ENCODE data around the gene SNAP25.

The SNAP25 gene

DNA sequence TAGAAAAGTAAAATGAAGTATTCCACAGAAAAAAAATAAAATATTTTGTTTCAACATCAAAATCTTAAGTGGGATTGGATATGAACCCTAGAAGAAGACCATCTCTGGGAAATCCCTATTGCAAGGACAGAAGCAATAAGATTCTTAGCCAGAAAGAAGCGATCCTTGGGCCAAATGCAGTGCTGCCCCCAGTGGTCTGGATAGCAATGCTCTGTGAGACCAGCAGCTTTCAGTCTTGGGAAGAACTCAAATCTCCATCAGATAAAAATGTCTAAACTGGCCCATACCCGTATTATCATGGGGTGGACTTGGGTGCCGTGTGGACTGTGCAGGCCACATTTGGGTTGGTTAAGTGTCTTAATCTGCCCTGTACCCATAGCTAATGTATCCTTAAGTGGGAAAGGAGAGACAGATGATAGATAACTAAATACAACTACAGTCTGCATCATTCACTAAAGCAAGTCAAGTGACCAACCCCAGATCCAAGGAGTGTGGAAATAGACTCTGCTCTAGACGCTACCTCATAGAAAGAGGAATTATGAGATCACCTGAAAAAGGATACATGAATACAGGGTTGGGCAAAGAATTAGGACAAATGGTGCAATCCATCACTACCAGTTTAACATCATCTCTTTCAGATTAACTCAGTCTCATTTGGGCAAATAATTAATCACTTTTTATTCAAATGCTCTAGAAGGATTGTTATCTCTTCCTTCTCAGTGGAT, 38.9 kb upstream of the SNAP25 start:
- no peaks in the 10 kb centered on the region for H3K9me3 ChIP-seq (ENCODE audit: control insufficient read depth in 2 of 2, low read length in 2 of 2)
- no peak overlapping the region for H3K9ac ChIP-seq (ENCODE audit: low read depth in 1 of 2, low read length in 2 of 2)
- no peak overlapping the region for H3K4me3 ChIP-seq (ENCODE audit: low read length in 2 of 2)
- no peak overlapping the region for H3K27ac ChIP-seq (ENCODE audit: low read depth in 2 of 2, low read length in 2 of 2)
- H3K36me3 ChIP-seq (ENCODE audit: control insufficient read depth in 2 of 2, insufficient read depth in 2 of 2, low read length in 2 of 2), result no peaks in the 10 kb centered on the region
- no peaks in the 10 kb centered on the region for H3K4me1 ChIP-seq (ENCODE audit: control insufficient read depth in 2 of 2, insufficient read depth in 2 of 2, low read length in 2 of 2)
- H3K27me3 ChIP-seq (ENCODE audit: control insufficient read depth in 2 of 2, insufficient read depth in 2 of 2, low read length in 2 of 2), result peaks cover 0 to 3% of the 10 kb centered on the region in 2 donors

DNA sequence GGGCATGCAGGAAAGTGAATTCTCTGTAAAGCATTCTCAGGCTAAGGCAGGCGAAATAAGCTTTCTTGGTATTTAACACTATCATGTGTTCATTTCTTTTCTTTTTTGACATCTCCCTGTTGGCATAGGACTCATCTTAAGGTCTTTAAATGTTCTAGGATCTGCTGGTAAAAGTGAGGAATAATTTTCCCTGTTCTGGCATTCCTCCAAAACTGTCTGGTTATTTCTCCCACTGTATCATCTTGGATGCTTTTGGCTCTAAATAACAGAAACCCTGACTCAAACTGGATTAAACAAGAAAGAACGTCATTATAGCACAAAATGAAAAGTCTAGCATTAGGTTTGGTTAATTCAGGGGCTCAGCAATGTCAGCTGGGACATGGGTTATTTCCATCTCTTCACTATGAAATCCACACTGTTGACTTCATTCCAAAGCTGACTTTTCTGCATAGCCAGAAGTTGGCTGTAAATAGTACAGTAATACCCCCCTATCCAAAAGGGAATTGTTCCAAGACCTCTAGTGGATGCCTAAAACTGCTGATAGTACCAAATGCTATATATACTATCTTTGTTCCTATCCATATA, 37.9 kb upstream of the SNAP25 start:
- no peaks in the 10 kb centered on the region for H3K36me3 ChIP-seq (ENCODE audit: control insufficient read depth in 2 of 2, insufficient read depth in 2 of 2, low read length in 2 of 2)
- no peaks in the 10 kb centered on the region for H3K27me3 ChIP-seq (ENCODE audit: control insufficient read depth in 2 of 2, insufficient read depth in 2 of 2, low read length in 2 of 2)

DNA sequence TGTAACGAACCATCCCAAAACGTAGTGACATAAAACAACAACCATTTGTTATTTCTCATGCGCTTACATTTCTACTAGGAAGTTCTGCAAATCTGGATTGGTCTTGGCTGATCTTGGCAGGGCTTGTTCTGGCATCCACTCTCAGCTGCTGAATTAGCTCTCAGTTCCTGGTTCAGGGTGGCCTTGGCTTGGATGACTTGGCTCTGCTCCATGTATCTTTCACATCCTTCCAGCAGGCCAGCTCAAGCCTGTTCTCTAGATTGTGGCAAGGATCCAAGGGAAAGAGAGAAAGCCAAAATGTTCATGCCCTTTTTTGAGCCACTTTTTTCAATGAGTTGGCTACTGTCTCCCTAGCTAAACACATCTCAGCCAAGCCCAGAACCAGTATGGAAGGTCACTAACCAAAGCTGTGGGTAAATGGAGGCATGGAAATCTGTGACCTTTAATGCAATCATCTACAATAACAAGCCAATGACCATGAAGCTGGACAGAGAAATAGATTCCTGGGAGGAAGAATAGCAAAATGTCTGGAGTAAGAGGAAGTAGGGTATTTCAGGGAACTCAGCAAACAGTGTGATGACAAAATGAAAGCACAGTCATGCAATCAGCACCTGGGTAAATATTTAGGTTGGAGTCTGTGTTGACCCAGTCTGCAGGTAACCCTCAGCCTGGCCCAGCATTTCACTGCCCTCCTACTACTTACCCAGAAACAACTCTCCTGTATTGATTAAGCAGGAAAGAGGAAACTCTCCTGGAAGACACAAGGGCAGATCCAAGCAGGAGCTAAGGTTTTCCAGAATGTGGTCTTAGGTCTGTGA, 32.7 kb upstream of the SNAP25 start:
- no peak overlapping the region for H3K9ac ChIP-seq (ENCODE audit: low read depth in 1 of 2, low read length in 2 of 2)
- H3K27me3 ChIP-seq (ENCODE audit: control insufficient read depth in 2 of 2, insufficient read depth in 2 of 2, low read length in 2 of 2), result no peaks in the 10 kb centered on the region
- H3K9me3 ChIP-seq (ENCODE audit: control insufficient read depth in 2 of 2, low read length in 2 of 2), result peaks cover 3 to 4% of the 10 kb centered on the region in 2 donors
- H3K4me3 ChIP-seq (ENCODE audit: low read length in 2 of 2), result no peak overlapping the region
- H3K4me1 ChIP-seq (ENCODE audit: control insufficient read depth in 2 of 2, insufficient read depth in 2 of 2, low read length in 2 of 2), result no peaks in the 10 kb centered on the region
- H3K36me3 ChIP-seq (ENCODE audit: control insufficient read depth in 2 of 2, insufficient read depth in 2 of 2, low read length in 2 of 2), result no peaks in the 10 kb centered on the region
- no peak overlapping the region for H3K27ac ChIP-seq (ENCODE audit: low read depth in 2 of 2, low read length in 2 of 2)

More for the DNA sequence above, 37.9 kb upstream of the SNAP25 start:
- Histone ChIP-seq H3K27ac (ENCODE audit: low read depth in 2 of 2, low read length in 2 of 2) (no peak overlapping the region), H3K4me3 (ENCODE audit: low read length in 2 of 2) (no peak overlapping the region), H3K4me1 (ENCODE audit: control insufficient read depth in 2 of 2, insufficient read depth in 2 of 2, low read length in 2 of 2) (no peaks in the 10 kb centered on the region), H3K9me3 (ENCODE audit: control insufficient read depth in 2 of 2, low read length in 2 of 2) (peaks cover 2 to 3% of the 10 kb centered on the region in 2 donors), H3K9ac (ENCODE audit: low read depth in 1 of 2, low read length in 2 of 2) (no peak overlapping the region)

DNA sequence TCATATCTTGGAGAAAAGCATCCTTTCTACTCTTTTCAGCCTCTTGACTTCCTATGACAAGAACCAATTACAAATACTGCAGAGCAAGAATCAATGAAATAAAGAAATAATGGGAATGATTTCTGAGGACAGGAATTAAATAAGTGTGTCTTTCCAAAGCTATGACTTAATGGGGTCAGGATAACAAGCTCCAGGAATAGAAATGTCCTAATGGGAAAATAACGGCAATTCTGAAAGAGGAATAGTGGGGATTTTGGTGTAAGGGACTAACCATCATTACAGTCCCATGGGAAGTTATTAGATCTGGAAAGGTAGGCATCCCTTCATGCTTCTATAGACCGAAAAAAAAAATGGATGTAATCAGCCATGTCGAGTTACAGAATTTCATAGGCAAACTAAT, 28.2 kb upstream of the SNAP25 start:
- Histone ChIP-seq H3K27me3 (ENCODE audit: control insufficient read depth in 2 of 2, insufficient read depth in 2 of 2, low read length in 2 of 2) (no peaks in the 10 kb centered on the region), H3K9me3 (ENCODE audit: control insufficient read depth in 2 of 2, low read length in 2 of 2) (peaks cover 3 to 4% of the 10 kb centered on the region in 2 donors), H3K4me1 (ENCODE audit: control insufficient read depth in 2 of 2, insufficient read depth in 2 of 2, low read length in 2 of 2) (no peaks in the 10 kb centered on the region), H3K9ac (ENCODE audit: low read depth in 1 of 2, low read length in 2 of 2) (no peak overlapping the region), H3K27ac (ENCODE audit: low read depth in 2 of 2, low read length in 2 of 2) (no peak overlapping the region), H3K4me3 (ENCODE audit: low read length in 2 of 2) (no peak overlapping the region), H3K36me3 (ENCODE audit: control insufficient read depth in 2 of 2, insufficient read depth in 2 of 2, low read length in 2 of 2) (no peaks in the 10 kb centered on the region)

DNA sequence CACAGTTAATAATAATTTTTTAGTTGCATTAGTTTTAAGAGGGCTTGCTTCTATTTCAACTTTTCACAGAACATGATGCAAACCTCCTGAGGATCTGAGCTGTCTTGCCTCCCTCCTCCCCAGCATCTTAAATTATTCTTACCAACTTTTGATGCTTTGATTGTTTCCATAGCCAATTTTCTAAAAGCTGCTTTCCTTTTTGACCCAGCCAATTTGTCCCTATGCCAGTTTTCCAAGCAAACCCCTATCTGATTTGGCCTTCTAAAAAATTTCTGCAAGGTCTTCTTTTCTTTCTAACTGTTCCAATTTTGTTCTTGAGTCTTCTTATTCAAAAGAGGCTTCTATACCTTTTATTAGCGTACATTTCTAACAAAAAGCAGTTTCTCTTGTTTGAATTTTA, 26.5 kb upstream of the SNAP25 start:
- Histone ChIP-seq H3K9ac (ENCODE audit: low read depth in 1 of 2, low read length in 2 of 2) (no peak overlapping the region), H3K27me3 (ENCODE audit: control insufficient read depth in 2 of 2, insufficient read depth in 2 of 2, low read length in 2 of 2) (no peaks in the 10 kb centered on the region), H3K36me3 (ENCODE audit: control insufficient read depth in 2 of 2, insufficient read depth in 2 of 2, low read length in 2 of 2) (no peaks in the 10 kb centered on the region), H3K4me1 (ENCODE audit: control insufficient read depth in 2 of 2, insufficient read depth in 2 of 2, low read length in 2 of 2) (no peaks in the 10 kb centered on the region), H3K9me3 (ENCODE audit: control insufficient read depth in 2 of 2, low read length in 2 of 2) (no peaks in the 10 kb centered on the region), H3K27ac (ENCODE audit: low read depth in 2 of 2, low read length in 2 of 2) (no peak overlapping the region), H3K4me3 (ENCODE audit: low read length in 2 of 2) (no peak overlapping the region)

DNA sequence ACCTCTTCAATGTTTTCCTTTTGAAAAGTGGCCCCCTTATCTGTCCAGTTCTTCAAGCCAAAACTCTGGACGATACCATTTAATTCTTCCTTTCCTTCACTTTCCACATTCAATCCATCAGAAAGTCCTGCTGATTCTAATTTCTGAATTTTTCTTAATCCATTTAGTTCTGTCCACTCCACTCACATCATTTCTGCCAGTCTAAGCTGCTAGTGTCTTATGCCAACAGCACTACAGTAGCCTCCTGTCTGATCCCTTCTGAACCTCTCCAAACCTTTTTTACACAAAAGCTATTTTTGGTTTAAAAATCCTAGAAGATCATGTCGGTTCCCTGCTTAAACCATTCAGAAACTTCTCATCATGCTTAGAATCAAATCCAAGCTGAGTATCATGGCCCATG, 24.5 kb upstream of the SNAP25 start:
- Histone ChIP-seq H3K36me3 (ENCODE audit: control insufficient read depth in 2 of 2, insufficient read depth in 2 of 2, low read length in 2 of 2) (no peaks in the 10 kb centered on the region), H3K9me3 (ENCODE audit: control insufficient read depth in 2 of 2, low read length in 2 of 2) (no peaks in the 10 kb centered on the region), H3K4me1 (ENCODE audit: control insufficient read depth in 2 of 2, insufficient read depth in 2 of 2, low read length in 2 of 2) (no peaks in the 10 kb centered on the region), H3K9ac (ENCODE audit: low read depth in 1 of 2, low read length in 2 of 2) (no peak overlapping the region), H3K4me3 (ENCODE audit: low read length in 2 of 2) (no peak overlapping the region), H3K27me3 (ENCODE audit: control insufficient read depth in 2 of 2, insufficient read depth in 2 of 2, low read length in 2 of 2) (no peaks in the 10 kb centered on the region), H3K27ac (ENCODE audit: low read depth in 2 of 2, low read length in 2 of 2) (no peak overlapping the region)

DNA sequence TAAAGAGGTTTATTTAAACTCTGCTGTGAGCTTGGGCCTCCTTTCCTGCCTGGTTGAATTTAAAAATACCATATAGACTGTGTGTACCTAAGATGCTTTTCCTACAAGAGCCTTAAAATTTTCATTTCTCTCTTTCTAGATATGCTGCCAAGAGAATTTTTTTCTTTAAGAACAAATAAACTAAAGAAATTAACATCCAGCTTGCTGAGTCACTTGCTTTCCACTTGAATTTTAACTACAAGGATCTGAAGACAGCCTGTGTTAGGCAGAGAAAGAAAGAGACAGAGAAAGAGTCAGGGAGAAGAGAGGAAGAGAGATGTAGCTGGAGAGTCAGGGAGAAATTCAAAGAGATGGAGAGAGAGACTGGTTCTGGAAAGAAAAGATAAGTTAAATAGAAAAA, 18.3 kb upstream of the SNAP25 start:
- no peak overlapping the region for H3K27ac ChIP-seq (ENCODE audit: low read depth in 2 of 2, low read length in 2 of 2)
- H3K4me1 ChIP-seq (ENCODE audit: control insufficient read depth in 2 of 2, insufficient read depth in 2 of 2, low read length in 2 of 2), result no peaks in the 10 kb centered on the region
- no peak overlapping the region for H3K4me3 ChIP-seq (ENCODE audit: low read length in 2 of 2)
- H3K9me3 ChIP-seq (ENCODE audit: control insufficient read depth in 2 of 2, low read length in 2 of 2), result no peaks in the 10 kb centered on the region
- H3K9ac ChIP-seq (ENCODE audit: low read depth in 1 of 2, low read length in 2 of 2), result no peak overlapping the region
- no peaks in the 10 kb centered on the region for H3K27me3 ChIP-seq (ENCODE audit: control insufficient read depth in 2 of 2, insufficient read depth in 2 of 2, low read length in 2 of 2)
- H3K36me3 ChIP-seq (ENCODE audit: control insufficient read depth in 2 of 2, insufficient read depth in 2 of 2, low read length in 2 of 2), result no peaks in the 10 kb centered on the region

DNA sequence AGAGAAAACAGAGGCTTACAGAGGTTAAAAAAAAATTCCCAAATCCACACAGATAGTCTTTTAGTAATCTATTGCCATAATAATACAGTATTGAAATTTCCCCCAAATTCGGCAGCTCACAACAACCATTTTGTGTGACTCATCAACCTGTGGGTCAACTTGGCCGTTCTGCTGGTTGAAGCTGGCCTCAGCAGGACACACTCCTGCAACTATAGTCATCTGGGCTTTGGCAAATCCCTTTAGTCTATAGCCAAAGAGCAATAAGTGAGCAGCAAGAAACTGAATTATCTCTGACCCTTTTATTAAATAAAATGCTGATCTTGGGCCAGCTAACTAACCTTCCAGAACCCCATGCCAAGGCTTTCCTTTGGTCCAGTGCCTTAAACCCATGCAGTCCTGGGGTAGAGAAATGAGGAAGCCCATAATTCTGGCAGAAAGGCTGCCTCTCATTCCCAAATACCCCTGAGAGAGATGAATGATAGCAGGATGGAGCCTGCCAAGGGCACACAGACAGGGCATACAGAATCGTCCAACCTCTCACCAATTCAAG, 17.2 kb upstream of the SNAP25 start:
- H3K4me1 ChIP-seq (ENCODE audit: control insufficient read depth in 2 of 2, insufficient read depth in 2 of 2, low read length in 2 of 2), result no peaks in the 10 kb centered on the region
- no peak overlapping the region for H3K27ac ChIP-seq (ENCODE audit: low read depth in 2 of 2, low read length in 2 of 2)
- no peaks in the 10 kb centered on the region for H3K36me3 ChIP-seq (ENCODE audit: control insufficient read depth in 2 of 2, insufficient read depth in 2 of 2, low read length in 2 of 2)
- H3K9ac ChIP-seq (ENCODE audit: low read depth in 1 of 2, low read length in 2 of 2), result no peak overlapping the region
- H3K4me3 ChIP-seq (ENCODE audit: low read length in 2 of 2), result no peak overlapping the region
- H3K9me3 ChIP-seq (ENCODE audit: control insufficient read depth in 2 of 2, low read length in 2 of 2), result no peaks in the 10 kb centered on the region
- H3K27me3 ChIP-seq (ENCODE audit: control insufficient read depth in 2 of 2, insufficient read depth in 2 of 2, low read length in 2 of 2), result no peaks in the 10 kb centered on the region

DNA sequence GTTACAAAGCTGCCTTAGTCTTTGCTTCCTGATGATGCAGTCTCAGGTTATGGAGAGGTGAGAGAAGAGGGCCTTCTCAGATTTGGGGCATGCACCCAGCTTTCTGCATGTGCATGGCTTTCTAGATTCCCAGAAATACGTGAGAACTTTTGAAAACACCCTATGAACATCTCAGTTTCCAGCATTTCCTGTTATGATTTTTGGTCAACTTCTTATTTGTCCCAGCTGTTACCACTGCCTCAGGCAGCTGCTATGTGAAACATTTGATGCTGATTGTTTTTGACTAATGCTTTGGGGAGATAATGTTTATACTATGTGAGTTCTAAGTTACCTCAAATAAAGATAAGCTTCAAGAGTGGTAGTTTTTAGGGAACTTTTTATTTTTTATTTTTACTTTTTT, 9.5 kb upstream of the SNAP25 start:
- no peaks in the 10 kb centered on the region for H3K36me3 ChIP-seq (ENCODE audit: control insufficient read depth in 2 of 2, insufficient read depth in 2 of 2, low read length in 2 of 2)
- H3K27ac ChIP-seq (ENCODE audit: low read depth in 2 of 2, low read length in 2 of 2), result no peak overlapping the region
- H3K4me3 ChIP-seq (ENCODE audit: low read length in 2 of 2), result no peak overlapping the region
- H3K9ac ChIP-seq (ENCODE audit: low read depth in 1 of 2, low read length in 2 of 2), result no peak overlapping the region
- no peaks in the 10 kb centered on the region for H3K4me1 ChIP-seq (ENCODE audit: control insufficient read depth in 2 of 2, insufficient read depth in 2 of 2, low read length in 2 of 2)
- no peaks in the 10 kb centered on the region for H3K9me3 ChIP-seq (ENCODE audit: control insufficient read depth in 2 of 2, low read length in 2 of 2)
- no peaks in the 10 kb centered on the region for H3K27me3 ChIP-seq (ENCODE audit: control insufficient read depth in 2 of 2, insufficient read depth in 2 of 2, low read length in 2 of 2)

DNA sequence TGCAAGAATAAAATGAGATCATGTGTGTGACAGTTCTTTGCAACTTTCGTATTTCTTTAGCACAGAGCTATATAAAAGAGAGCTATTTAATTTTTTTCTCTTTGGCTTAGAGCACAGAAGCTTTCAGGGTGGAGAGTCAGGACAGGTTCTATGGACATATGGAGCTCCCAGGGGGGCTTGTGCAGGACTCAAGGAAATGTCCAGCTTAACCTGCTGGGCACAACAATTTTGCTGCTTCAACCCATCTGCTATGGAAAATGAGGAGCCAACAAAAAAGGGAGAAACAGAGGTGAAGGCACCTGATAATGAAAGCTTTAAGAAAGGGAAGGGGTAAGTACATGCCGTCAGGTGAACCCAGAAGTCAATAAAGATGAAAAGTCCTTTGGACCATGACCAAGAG, 5.1 kb upstream of the SNAP25 start:
- Histone ChIP-seq H3K9ac (ENCODE audit: low read depth in 1 of 2, low read length in 2 of 2) (no peak overlapping the region), H3K27ac (ENCODE audit: low read depth in 2 of 2, low read length in 2 of 2) (no peak overlapping the region), H3K4me3 (ENCODE audit: low read length in 2 of 2) (no peak overlapping the region), H3K9me3 (ENCODE audit: control insufficient read depth in 2 of 2, low read length in 2 of 2) (no peaks in the 10 kb centered on the region), H3K4me1 (ENCODE audit: control insufficient read depth in 2 of 2, insufficient read depth in 2 of 2, low read length in 2 of 2) (no peaks in the 10 kb centered on the region), H3K27me3 (ENCODE audit: control insufficient read depth in 2 of 2, insufficient read depth in 2 of 2, low read length in 2 of 2) (peaks cover 5% of the 10 kb centered on the region in 2 donors), H3K36me3 (ENCODE audit: control insufficient read depth in 2 of 2, insufficient read depth in 2 of 2, low read length in 2 of 2) (no peaks in the 10 kb centered on the region)

All from mucosa of rectum (tissue), 2 donors.